ENCODE results near the gene AP1G1.

The AP1G1 gene

DNA sequence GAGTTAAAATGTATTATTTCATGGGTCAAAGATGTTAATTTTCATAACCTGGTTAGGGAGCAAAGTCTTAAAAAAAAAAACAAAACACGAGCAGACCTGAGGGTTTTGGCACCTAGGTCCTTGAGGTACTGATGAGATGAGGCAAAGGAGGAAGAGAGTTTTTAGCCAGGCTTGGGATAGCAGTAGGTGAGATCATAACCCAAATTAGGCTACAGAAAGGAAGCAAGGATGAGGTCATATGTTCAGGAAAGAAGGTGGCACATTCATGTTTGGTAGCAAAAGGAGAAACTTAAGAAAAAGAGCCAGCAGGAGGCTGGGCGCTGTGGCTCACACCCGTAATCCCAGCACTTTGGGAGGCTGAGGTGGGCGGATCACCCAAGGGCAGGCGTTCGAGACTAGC is 40.0 kb upstream of the AP1G1 start (continued):
- TF ChIP-seq, protein P1, sequence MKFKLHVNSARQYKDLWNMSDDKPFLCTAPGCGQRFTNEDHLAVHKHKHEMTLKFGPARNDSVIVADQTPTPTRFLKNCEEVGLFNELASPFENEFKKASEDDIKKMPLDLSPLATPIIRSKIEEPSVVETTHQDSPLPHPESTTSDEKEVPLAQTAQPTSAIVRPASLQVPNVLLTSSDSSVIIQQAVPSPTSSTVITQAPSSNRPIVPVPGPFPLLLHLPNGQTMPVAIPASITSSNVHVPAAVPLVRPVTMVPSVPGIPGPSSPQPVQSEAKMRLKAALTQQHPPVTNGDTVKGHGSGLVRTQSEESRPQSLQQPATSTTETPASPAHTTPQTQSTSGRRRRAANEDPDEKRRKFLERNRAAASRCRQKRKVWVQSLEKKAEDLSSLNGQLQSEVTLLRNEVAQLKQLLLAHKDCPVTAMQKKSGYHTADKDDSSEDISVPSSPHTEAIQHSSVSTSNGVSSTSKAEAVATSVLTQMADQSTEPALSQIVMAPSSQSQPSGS (tag by site-specific recombination; IDR thresholded peaks at IDR 0.05; ENCODE audit: low read depth), result peak; percentile 78
- TF ChIP-seq ZBTB21 (tag by site-specific recombination; IDR thresholded peaks at IDR 0.05) (peak; percentile 81), ZNF624 (tag by site-specific recombination; IDR thresholded peaks at IDR 0.05) (no peak), ZNF692 (tag by site-specific recombination; IDR thresholded peaks at IDR 0.05) (peak; percentile 63; the same call in 1 of the 2 replicates), ZNF354C (tag by site-specific recombination; IDR thresholded peaks at IDR 0.05; ENCODE audit: borderline replicate concordance, low read depth) (no peak), ZNF266 (tag by site-specific recombination; IDR thresholded peaks at IDR 0.05; ENCODE audit: low read depth) (no peak), ZNF600 (tag by site-specific recombination; IDR thresholded peaks at IDR 0.05) (peak; percentile 75), ZNF211 (tag by site-specific recombination; IDR thresholded peaks at IDR 0.05; ENCODE audit: low read depth) (no peak), ZNF335 (tag by site-specific recombination; conservative IDR thresholded peaks at IDR 0.05) (peak; percentile 29; the same call in 1 of the 2 replicates), ZBTB17 (tag by site-specific recombination; IDR thresholded peaks at IDR 0.05) (0 out of 2 replicates have a peak, but pooled peaks have one; percentile 21), ZNF629 (tag by site-specific recombination; IDR thresholded peaks at IDR 0.05) (peak; percentile 89), ZNF394 (tag by site-specific recombination; IDR thresholded peaks at IDR 0.05; ENCODE audit: borderline replicate concordance) (peak; percentile 63; the same call in 1 of the 2 replicates), SP2 (tag by site-specific recombination; IDR thresholded peaks at IDR 0.05) (peak; percentile 23)
- TF ChIP-seq, protein P2, sequence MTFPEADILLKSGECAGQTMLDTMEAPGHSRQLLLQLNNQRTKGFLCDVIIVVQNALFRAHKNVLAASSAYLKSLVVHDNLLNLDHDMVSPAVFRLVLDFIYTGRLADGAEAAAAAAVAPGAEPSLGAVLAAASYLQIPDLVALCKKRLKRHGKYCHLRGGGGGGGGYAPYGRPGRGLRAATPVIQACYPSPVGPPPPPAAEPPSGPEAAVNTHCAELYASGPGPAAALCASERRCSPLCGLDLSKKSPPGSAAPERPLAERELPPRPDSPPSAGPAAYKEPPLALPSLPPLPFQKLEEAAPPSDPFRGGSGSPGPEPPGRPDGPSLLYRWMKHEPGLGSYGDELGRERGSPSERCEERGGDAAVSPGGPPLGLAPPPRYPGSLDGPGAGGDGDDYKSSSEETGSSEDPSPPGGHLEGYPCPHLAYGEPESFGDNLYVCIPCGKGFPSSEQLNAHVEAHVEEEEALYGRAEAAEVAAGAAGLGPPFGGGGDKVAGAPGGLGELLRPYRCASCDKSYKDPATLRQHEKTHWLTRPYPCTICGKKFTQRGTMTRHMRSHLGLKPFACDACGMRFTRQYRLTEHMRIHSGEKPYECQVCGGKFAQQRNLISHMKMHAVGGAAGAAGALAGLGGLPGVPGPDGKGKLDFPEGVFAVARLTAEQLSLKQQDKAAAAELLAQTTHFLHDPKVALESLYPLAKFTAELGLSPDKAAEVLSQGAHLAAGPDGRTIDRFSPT (tag by site-specific recombination; IDR thresholded peaks at IDR 0.05), result no peak

- no peak for TF ChIP-seq ZNF488 (tag by site-specific recombination; IDR thresholded peaks at IDR 0.05)
- ChIA-PET POLR2A (interaction anchor here (1.0 kb wide), 1 partner anchor 35 kb away, joined by 3 read pairs; no protein-coding TSS in a partner anchor), CTCF (interaction anchor here (0.6 to 1.4 kb wide), 4 partner anchors 35 to 398 kb away, joined by 3 to 9 read pairs (median 4); no protein-coding TSS in a partner anchor)
- peaks cover 10 to 44% of the 10 kb centered on the region in 2 experiments; a peak in 2 of 3 replicates for H3K36me3 ChIP-seq (ENCODE audit: control insufficient read depth in 2 of 2, insufficient read depth in 1 of 2, low read length in 2 of 2)
- peaks cover 9% of the 10 kb centered on the region; the same call in 1 of the 2 replicates for H3K4me1 ChIP-seq (ENCODE audit: control insufficient read depth, insufficient read depth, low read length)
- no peak overlapping the region for H3K27ac ChIP-seq (ENCODE audit: extremely low read depth, low read depth, low read length)
- peak overlapping the region; percentile 95 for H3K4me3 ChIP-seq (ENCODE audit: low read depth, low read length)
- H3K9me3 ChIP-seq (ENCODE audit: control insufficient read depth, insufficient read depth, low read depth, low read length), result no peaks in the 10 kb centered on the region
These were observed 38.5 kb upstream of the AP1G1 start for GRCh38 chr16:71847096-71847495.

DNA sequence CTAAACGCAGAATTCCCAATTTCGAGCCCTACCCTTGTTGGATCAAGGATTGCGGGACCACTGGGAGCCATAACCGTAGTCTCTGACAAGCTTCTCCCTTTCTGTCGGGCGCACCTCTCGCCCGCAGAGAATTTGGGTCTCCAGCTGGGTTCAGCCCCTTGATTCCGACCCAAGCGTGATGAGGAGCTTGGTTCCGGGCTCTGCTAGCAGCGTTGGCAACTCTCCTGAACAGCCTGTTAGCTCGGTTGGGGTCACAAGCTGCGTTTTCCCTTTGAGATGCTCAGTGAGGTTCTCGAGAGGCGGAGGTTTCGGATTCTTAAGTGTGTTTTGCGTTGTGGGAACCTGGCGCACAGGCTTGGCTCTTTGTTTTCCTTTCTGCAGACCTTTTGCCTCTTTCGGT is 37.8 kb upstream of the AP1G1 start:
- Histone ChIP-seq H3K4me3 (ENCODE audit: low read depth, low read length) (peak overlapping the region; percentile 95), H3K9me3 (ENCODE audit: control insufficient read depth, insufficient read depth, low read depth, low read length) (no peaks in the 10 kb centered on the region), H3K36me3 (ENCODE audit: control insufficient read depth in 2 of 2, insufficient read depth in 1 of 2, low read length in 2 of 2) (peaks cover 10 to 38% of the 10 kb centered on the region in 2 experiments; a peak in 2 of 3 replicates), H3K4me1 (ENCODE audit: control insufficient read depth, insufficient read depth, low read length) (peaks cover 9% of the 10 kb centered on the region; the same call in 1 of the 2 replicates), H3K27ac (ENCODE audit: extremely low read depth, low read depth, low read length) (peak overlapping the region; percentile 70; the same call in 1 of the 2 replicates)
- POLR2A ChIA-PET, result interaction anchor here (0.6 to 1.6 kb wide), 3 partner anchors 36 to 219 kb away, joined by 3 to 7 read pairs (median 4); partner anchors contain the start of gene AP1G1
- TF ChIP-seq HOXC10 (CRISPR knock-in tag; IDR thresholded peaks at IDR 0.05), result 0 out of 2 replicates have a peak, but pooled peaks have one; percentile 19
- TF ChIP-seq ZNF274 (IDR thresholded peaks at IDR 0.05; ENCODE audit: low read length), result no peak
- TF ChIP-seq ZNF274 (tag by site-specific recombination; IDR thresholded peaks at IDR 0.05; ENCODE audit: borderline replicate concordance), result no peak
- TF ChIP-seq ZNF184 (tag by site-specific recombination; IDR thresholded peaks at IDR 0.05), result no peak
- TF ChIP-seq ZSCAN23 (tag by site-specific recombination; IDR thresholded peaks at IDR 0.05), result no peak
- peak; percentile 4; the same call in 1 of the 2 replicates for TF ChIP-seq ZNF335 (tag by site-specific recombination; conservative IDR thresholded peaks at IDR 0.05)
- CTCF ChIA-PET, result interaction anchor here (1.3 to 1.4 kb wide), 2 partner anchors 36 to 115 kb away, joined by 5 to 9 read pairs; no protein-coding TSS in a partner anchor

Measured in HEK293 (cell line).